RWPE1 (cell line): Measurements from ENCODE around the gene ACSM5.
"Not testable (repeated sequence)": the region's sequence is repeated elsewhere in the genome, so short reads cannot be mapped to it uniquely, and the experiment has no call there.

Experiments used
- CTCF ChIA-PET: fragments of 350-600 bp; sonication (Branson Sonifier 250); formaldehyde crosslinking; extraction: SDS; loops from one replicate; lab custom pipeline; 2021; lab: Yijun Ruan, JAX
- POLR2A ChIA-PET: fragments of 400-600 bp; formaldehyde crosslinking; extraction: SDS; loops from one replicate; lab custom pipeline; 2020; ENCODE audit warnings: antibody characterized with exemption; ENCODE audit not compliant: low non-redundant PET; lab: Yijun Ruan, JAX
- DNase-seq: peaks from one replicate; pipeline ENCODE4 v3.0.0; 2012; ENCODE audit warnings: low spot score
- H3K27ac ChIP-seq: fragments of 450-650 bp; 2 replicates; pipeline ENCODE4 v1.5.1; 2017
- TF ChIP-seq, protein P1 (sequence below): fragments of 450-650 bp; conservative IDR thresholded peaks from 2 replicates; pipeline ENCODE4 v1.5.1; 2017; ENCODE audit warnings: low read depth, mild to moderate bottlenecking

Gene ACSM5

GRCh38 chr16:20404637-20405036 is 4.7 kb upstream of the ACSM5 start, which contains the start of gene PDILT:
TSS of gene PDILT (minus strand) at chr16:20404737. CDS start at chr16:20399300, 5,437 bp downstream.
- CTCF ChIA-PET = no interaction called here

GRCh38 chr16:20410121-20410723 is 888 bp downstream of the ACSM5 start:
- POLR2A ChIA-PET = no interaction called here
- CTCF ChIA-PET = no interaction called here
- H3K27ac ChIP-seq = no peak overlapping the region
- no peak for DNase-seq
- TF ChIP-seq, protein P1, sequence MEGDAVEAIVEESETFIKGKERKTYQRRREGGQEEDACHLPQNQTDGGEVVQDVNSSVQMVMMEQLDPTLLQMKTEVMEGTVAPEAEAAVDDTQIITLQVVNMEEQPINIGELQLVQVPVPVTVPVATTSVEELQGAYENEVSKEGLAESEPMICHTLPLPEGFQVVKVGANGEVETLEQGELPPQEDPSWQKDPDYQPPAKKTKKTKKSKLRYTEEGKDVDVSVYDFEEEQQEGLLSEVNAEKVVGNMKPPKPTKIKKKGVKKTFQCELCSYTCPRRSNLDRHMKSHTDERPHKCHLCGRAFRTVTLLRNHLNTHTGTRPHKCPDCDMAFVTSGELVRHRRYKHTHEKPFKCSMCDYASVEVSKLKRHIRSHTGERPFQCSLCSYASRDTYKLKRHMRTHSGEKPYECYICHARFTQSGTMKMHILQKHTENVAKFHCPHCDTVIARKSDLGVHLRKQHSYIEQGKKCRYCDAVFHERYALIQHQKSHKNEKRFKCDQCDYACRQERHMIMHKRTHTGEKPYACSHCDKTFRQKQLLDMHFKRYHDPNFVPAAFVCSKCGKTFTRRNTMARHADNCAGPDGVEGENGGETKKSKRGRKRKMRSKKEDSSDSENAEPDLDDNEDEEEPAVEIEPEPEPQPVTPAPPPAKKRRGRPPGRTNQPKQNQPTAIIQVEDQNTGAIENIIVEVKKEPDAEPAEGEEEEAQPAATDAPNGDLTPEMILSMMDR = no peak

More at GRCh38 chr16:20404637-20405036, 4.7 kb upstream of the ACSM5 start, which contains the start of gene PDILT:
- no peak for DNase-seq
- TF ChIP-seq, protein P1 = no peak
- POLR2A ChIA-PET = no interaction called here
- no peak within 1 kb of the TSS for H3K27ac ChIP-seq

GRCh38 chr16:20411055-20411454 is 1.7 kb downstream of the ACSM5 start:
- H3K27ac ChIP-seq = no peak overlapping the region
- DNase-seq = no peak
- TF ChIP-seq, protein P1 = no peak
- ChIA-PET POLR2A (no interaction called here), CTCF (no interaction called here)

GRCh38 chr16:20415541-20415940 is 6.2 kb downstream of the ACSM5 start:
- ChIA-PET CTCF (interaction anchor here (0.7 kb wide), 1 partner anchor 19 kb away, joined by 3 read pairs; no protein-coding TSS in a partner anchor), POLR2A (no interaction called here)
- H3K27ac ChIP-seq = no peak overlapping the region
- TF ChIP-seq, protein P1 = no peak
- no peak for DNase-seq

DNA sequence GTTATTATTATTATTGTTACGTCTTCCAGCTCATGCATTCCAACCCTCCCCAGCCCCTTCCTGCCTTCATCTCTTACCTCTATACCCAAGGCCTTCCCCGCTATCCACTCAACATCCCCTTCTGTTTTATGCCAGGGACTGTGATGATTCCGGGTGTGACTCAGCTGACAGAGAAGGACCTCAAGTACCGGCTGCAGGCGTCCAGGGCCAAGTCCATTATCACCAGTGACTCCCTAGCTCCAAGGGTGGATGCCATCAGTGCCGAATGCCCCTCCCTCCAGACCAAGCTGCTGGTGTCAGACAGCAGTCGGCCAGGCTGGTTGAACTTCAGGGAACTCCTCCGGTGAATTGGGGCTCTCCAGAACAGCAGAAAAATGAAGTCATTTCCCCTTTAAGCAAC is 9.8 kb downstream of the ACSM5 start:
- POLR2A ChIA-PET, CTCF ChIA-PET, H3K27ac ChIP-seq, DNase-seq: not testable (repeated sequence)

GRCh38 chr16:20421748-20422147 is 12.4 kb downstream of the ACSM5 start:
- H3K27ac ChIP-seq, POLR2A ChIA-PET, CTCF ChIA-PET, DNase-seq: not testable (repeated sequence)

- DNase-seq, POLR2A ChIA-PET, H3K27ac ChIP-seq: not testable (repeated sequence)
- CTCF ChIA-PET = interaction anchor here (0.5 kb wide), 1 partner anchor 245 kb away, joined by 3 read pairs; no protein-coding TSS in a partner anchor
Observed at GRCh38 chr16:20423772-20424128, 14.4 kb downstream of the ACSM5 start.

DNA sequence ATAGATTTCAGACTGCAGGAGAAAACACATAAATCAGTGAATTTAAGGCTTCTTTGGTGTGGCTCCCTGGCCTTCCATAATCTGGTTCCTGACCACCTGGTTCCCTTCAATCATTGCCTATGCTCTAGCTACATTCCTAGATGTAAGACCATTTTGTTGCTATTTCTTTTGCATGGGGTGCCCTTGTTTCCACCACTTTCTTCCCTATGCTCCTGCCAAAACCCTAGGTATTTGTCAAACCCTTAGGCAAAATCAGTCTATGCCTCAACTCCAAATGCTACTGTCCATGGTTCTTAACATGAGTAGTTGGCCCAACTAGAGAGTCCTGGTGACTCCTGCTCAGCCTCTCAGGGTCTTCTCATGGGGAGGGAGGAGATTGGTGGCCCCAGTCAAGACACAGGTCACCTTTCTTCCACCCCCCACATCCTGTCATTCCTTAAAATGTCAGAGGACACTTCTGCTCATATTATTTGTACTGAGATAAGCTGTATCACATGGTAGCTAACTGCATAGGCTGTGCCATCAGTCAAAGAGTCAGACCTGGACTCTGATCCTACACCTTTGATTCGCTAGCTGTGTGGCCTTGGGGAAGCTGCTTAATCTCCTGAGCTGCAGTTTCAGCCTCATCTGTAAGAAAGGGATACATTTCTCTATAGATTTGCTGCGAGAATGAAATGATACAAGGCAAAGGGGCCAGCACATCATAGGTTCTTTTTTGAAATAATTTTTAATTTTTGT is 15.0 kb downstream of the ACSM5 start:
- no peak overlapping the region for H3K27ac ChIP-seq
- POLR2A ChIA-PET = no interaction called here
- CTCF ChIA-PET = interaction anchor here (0.5 kb wide), 1 partner anchor 245 kb away, joined by 3 read pairs; no protein-coding TSS in a partner anchor
- TF ChIP-seq, protein P1 = no peak
- no peak for DNase-seq

DNA sequence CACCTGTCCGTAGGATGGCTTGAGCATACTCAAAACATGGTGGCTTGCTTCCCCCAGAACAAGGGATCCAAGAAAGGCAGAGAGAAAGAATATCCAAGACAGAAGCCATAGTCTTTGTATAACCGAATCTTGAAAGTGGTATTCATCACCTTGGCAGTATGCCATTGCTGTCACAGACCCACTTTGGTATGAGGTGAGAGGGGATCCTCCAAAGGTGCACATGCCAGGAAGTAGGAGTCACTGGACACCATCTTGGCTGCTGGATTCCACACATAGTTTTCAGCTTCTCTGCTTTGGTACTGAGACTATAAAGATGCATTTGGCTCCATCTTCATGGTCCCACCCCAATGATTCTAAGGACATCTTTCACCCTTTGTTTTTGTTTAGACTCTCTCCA is 18.1 kb downstream of the ACSM5 start:
- POLR2A ChIA-PET, DNase-seq, CTCF ChIA-PET, H3K27ac ChIP-seq: not testable (repeated sequence)

DNA sequence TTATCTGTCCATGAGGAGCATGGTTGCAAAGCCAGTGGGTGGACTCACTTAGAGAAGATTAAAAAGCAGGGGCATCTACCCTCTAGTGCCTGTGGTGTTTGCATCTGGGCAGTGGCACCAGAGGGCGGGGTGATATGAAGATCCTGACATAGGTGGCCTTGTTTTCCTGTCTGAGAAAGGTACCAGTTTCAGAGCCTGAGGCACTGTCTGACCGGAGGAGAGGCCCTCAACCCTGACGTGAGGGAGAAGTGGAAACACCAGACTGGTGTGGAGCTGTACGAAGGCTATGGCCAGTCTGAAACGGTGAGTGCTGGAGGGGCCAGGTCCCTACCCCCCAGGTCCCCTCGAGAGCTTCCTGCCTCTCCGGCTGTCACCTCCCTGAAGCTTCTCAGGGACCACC is 20.2 kb downstream of the ACSM5 start:
- H3K27ac ChIP-seq, DNase-seq, POLR2A ChIA-PET, CTCF ChIA-PET: not testable (repeated sequence)

DNA sequence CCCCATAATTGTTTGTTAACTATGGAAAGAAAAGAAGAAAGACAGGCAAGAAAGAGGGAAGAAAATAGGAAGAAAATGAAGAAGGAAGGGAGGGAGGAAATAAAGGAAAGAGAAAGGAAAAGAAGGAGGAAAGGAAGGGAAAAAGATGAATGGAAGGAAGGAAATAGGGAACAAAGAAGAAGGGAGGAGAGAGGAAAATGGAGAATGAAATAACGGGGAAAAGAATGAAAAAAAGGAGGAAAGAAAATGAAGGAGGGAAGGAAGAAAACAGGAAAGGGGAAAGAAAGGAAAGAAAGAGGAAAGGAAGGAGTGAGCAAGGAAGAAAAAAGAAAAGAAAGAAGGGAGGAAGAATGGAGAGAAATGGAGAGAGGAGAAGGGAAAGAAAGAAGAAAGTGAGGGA is 21.1 kb downstream of the ACSM5 start:
- H3K27ac ChIP-seq, DNase-seq, POLR2A ChIA-PET, CTCF ChIA-PET: not testable (repeated sequence)
